NCI-H1048 (cell line): ENCODE data around the gene ALDOB.

Experiments
- DNase-seq: peaks from one replicate; lab custom pipeline; 2025; lab: John Stamatoyannopoulos, UW

Gene ALDOB

GRCh38 chr9:101383361-101383760, 52.2 kb downstream of the ALDOB start:
- no peak for DNase-seq

- DNase-seq = no peak
These were observed 53.7 kb downstream of the ALDOB start for GRCh38 chr9:101381833-101382342.

GRCh38 chr9:101381118-101381517, 54.5 kb downstream of the ALDOB start:
- no peak for DNase-seq

GRCh38 chr9:101380295-101380694, 55.3 kb downstream of the ALDOB start:
- no peak for DNase-seq

GRCh38 chr9:101376111-101376848, 59.3 kb downstream of the ALDOB start:
- no peak for DNase-seq

- no peak for DNase-seq
These were observed 60.0 kb downstream of the ALDOB start for GRCh38 chr9:101375546-101375945.

- DNase-seq = no peak
These were observed 63.1 kb downstream of the ALDOB start for GRCh38 chr9:101372327-101373118.

GRCh38 chr9:101371813-101372212, 63.8 kb downstream of the ALDOB start:
- DNase-seq = no peak
